GM12878 (cell line): ENCODE data around the gene FHOD3. TPM values are rescaled to one million over a fixed set of nuclear protein-coding genes. Genes with fewer than 3 reads are reported as not detected.

ENCODE experiments used
- ATAC-seq: fragments of 200-7000 bp; cut with Tn5 transposase; 3 replicates; pipeline ENCODE4 v1.9.1; 2020; ENCODE audit warnings: mild to moderate bottlenecking, moderate library complexity
- BruUV-seq: library from RNA; stranded (reverse); fragments of 400-500 nt; replicated peaks from 2 replicates; lab custom pipeline; 2021; lab: Mats Ljungman, UMichigan
- CTCF ChIA-PET: fragments of 300-600 bp; sonication (Branson Sonifier 250); formaldehyde crosslinking; extraction: SDS; loops from one replicate; lab custom pipeline; 2021; ENCODE audit warnings: inconsistent platforms; lab: Yijun Ruan, JAX
- POLR2A ChIA-PET: fragments of 350-600 bp; formaldehyde crosslinking; extraction: SDS; loops from one replicate; lab custom pipeline; 2021; ENCODE audit warnings: inconsistent platforms; lab: Charles Lee
- RAD21 ChIA-PET: fragments of 300-600 bp; sonication (Branson Sonifier 250); formaldehyde crosslinking; loops from one replicate; lab custom pipeline; 2023; ENCODE audit warnings: antibody characterized with exemption; ENCODE audit not compliant: unreplicated experiment; lab: Charles Lee
- SMC1A ChIA-PET: fragments of 300-600 bp; sonication (Branson Sonifier 250); formaldehyde crosslinking; loops from one replicate; lab custom pipeline; 2023; ENCODE audit not compliant: unreplicated experiment, uncharacterized antibody; lab: Charles Lee
- DNase-seq: peaks from one replicate; pipeline ENCODE4 v3.0.0-alpha.2; 2011; ENCODE audit warnings: low read depth, low spot score
- FAIRE-seq: peaks from 3 replicates; lab custom pipeline; 2011; peaks lifted over from hg19 to GRCh38; lab: Jason Lieb, UNC
- H2AFZ ChIP-seq: 2 replicates; pipeline ENCODE4 v1.6.0; 2011; ENCODE audit warnings: low read depth, low read length, control low read depth; ENCODE audit not compliant: control insufficient read depth
- H3K27ac ChIP-seq: 2 replicates; pipeline ENCODE4 v1.5.1; 2011; ENCODE audit warnings: control low read depth; ENCODE audit not compliant: control insufficient read depth, insufficient read depth
- H3K27me3 ChIP-seq, 2 experiments: replicated peaks in 1 of 2; 2 replicates each; pipeline versions ENCODE4 v1.6.0 to v1.6.1; 2011; ENCODE audit warnings: low read length in 1 of 2; ENCODE audit not compliant: control insufficient read depth in 2 of 2, insufficient read depth in 2 of 2
- H3K36me3 ChIP-seq, 2 experiments: 2 replicates each; pipeline ENCODE4 v1.5.1; 2011; ENCODE audit warnings: low read length in 1 of 2; ENCODE audit not compliant: control insufficient read depth in 2 of 2, insufficient read depth in 2 of 2
- H3K4me1 ChIP-seq: 2 replicates; pipeline ENCODE4 v1.6.1; 2011; ENCODE audit warnings: mild to moderate bottlenecking, low read length, moderate library complexity, mixed read lengths; ENCODE audit not compliant: control insufficient read depth, insufficient read depth
- H3K4me2 ChIP-seq: 2 replicates; pipeline ENCODE4 v1.6.0; 2011; ENCODE audit warnings: control low read depth; ENCODE audit not compliant: control insufficient read depth, insufficient read depth
- H3K4me3 ChIP-seq: fragments of 200-600 bp; sonication (generic); 2 replicates; pipeline ENCODE4 v1.5.1; 2016
- H3K79me2 ChIP-seq: 2 replicates; pipeline ENCODE4 v1.6.0; 2011; ENCODE audit warnings: low read length; ENCODE audit not compliant: control insufficient read depth, insufficient read depth
- H3K9ac ChIP-seq: 2 replicates; pipeline ENCODE4 v1.8.0; 2011; ENCODE audit warnings: low read length, control low read depth, mixed read lengths; ENCODE audit not compliant: control insufficient read depth, insufficient read depth
- H3K9me3 ChIP-seq: replicated peaks from 3 replicates; pipeline ENCODE4 v1.5.1; 2011; ENCODE audit warnings: mild to moderate bottlenecking, low read length; ENCODE audit not compliant: control insufficient read depth, insufficient read depth
- H4K20me1 ChIP-seq: 2 replicates; pipeline ENCODE4 v1.6.0; 2011; ENCODE audit not compliant: control insufficient read depth, insufficient read depth
- ATF7 ChIP-seq: fragments of 450-650 bp; IDR thresholded peaks from 2 replicates; pipeline ENCODE4 v1.6.1; 2016; ENCODE audit warnings: low read depth, mild to moderate bottlenecking
- BHLHE40 ChIP-seq, 2 experiments: fragments of 450-650 bp in 1 of 2; IDR thresholded peaks; 2 replicates each; pipeline ENCODE4 v1.6.1; 2011 to 2017; ENCODE audit warnings: low read depth in 2 of 2, borderline replicate concordance in 1 of 2, improper control_type of control experiment in 1 of 2, low read length in 1 of 2, mild to moderate bottlenecking in 1 of 2
- MEF2B ChIP-seq: fragments of 450-650 bp; IDR thresholded peaks from 2 replicates; pipeline ENCODE4 v1.6.1; 2018; ENCODE audit warnings: mild to moderate bottlenecking, moderate library complexity; ENCODE audit not compliant: partially characterized antibody, poor library complexity, severe bottlenecking
- POLR2AphosphoS5 ChIP-seq: IDR thresholded peaks from 2 replicates; pipeline ENCODE4 v1.6.1; 2011; ENCODE audit warnings: mild to moderate bottlenecking, low read length, inconsistent platforms
- RBBP5 ChIP-seq: fragments of 200-600 bp; sonication (generic); conservative IDR thresholded peaks from 2 replicates; pipeline ENCODE4 v1.6.1; 2016
- SPI1 ChIP-seq: IDR thresholded peaks from 2 replicates; pipeline ENCODE4 v1.6.1; 2011; ENCODE audit warnings: low read depth, mild to moderate bottlenecking, low read length, moderate library complexity, borderline replicate concordance; ENCODE audit not compliant: insufficient read depth
- WGBS: methylation state at CpG from one replicate; pipeline ENCODE4 v1.1.6; 2016; ENCODE audit warnings: low lambda C conversion rate; ENCODE audit not compliant: insufficient replicate concordance, insufficient coverage; ENCODE audit errors: missing lambda C conversion rate; 5-methylcytosine and 5-hydroxymethylcytosine counted together
- in situ Hi-C: fragments of 300-500 bp; cut with MboI; formaldehyde crosslinking; loops from 9 replicates; pipeline ENCODE4 v1.14.3; 2018; ENCODE audit warnings: mixed read lengths
- intact Hi-C: fragments of 100-400 bp; cut with micrococcal nuclease; formaldehyde crosslinking; loops from one replicate; pipeline ENCODE4 v1.14.2; 2022; ENCODE audit not compliant: unreplicated experiment
- polyA plus RNA-seq, 11 experiments: library from polyadenylated mRNA; depleted of rRNA in 4 of 11; unstranded in 6 of 11; stranded (reverse) in 5 of 11; fragments of >200 nt; fragmentation: Nextera tagmentation in 4 of 11; fragmentation: Illumina TruSeq in 1 of 11; extraction: Ambion mirVana in 4 of 11; extraction: Trizol in 1 of 11; gene quantifications; 1 replicate in 1 of 11; 2 replicates in 10 of 11; pipeline versions ENCODE4 v1.2.1 to v1.2.3, GENCODE V29; 2011 to 2016; ENCODE audit warnings: inconsistent platforms in 2 of 11, missing spikeins in 2 of 11, low read depth in 1 of 11
- total RNA-seq, 4 experiments: library from RNA; depleted of rRNA in 3 of 4; stranded (reverse); fragments of >200 nt in 3 of 4; fragmentation: Illumina TruSeq in 1 of 4; extraction: Trizol in 1 of 4; gene quantifications; 2 replicates each; pipeline versions ENCODE4 v1.2.1 to v1.2.3, GENCODE V29; 2013 to 2021
- TF ChIP-seq, protein P1 (sequence below): IDR thresholded peaks from 2 replicates; pipeline ENCODE4 v1.6.1; 2011; ENCODE audit warnings: borderline replicate concordance, low read depth, mild to moderate bottlenecking, moderate library complexity, mixed read lengths, low read length; ENCODE audit not compliant: insufficient read depth; ENCODE audit errors: extremely low read length

The FHOD3 gene
- total and polyA plus RNA-seq, 10 of the 15 experiments (the other 5 are each of a cell fraction or from before 2014, with no cell fraction given): 0.77 to 26.7 (median 10.4) TPM

DNA sequence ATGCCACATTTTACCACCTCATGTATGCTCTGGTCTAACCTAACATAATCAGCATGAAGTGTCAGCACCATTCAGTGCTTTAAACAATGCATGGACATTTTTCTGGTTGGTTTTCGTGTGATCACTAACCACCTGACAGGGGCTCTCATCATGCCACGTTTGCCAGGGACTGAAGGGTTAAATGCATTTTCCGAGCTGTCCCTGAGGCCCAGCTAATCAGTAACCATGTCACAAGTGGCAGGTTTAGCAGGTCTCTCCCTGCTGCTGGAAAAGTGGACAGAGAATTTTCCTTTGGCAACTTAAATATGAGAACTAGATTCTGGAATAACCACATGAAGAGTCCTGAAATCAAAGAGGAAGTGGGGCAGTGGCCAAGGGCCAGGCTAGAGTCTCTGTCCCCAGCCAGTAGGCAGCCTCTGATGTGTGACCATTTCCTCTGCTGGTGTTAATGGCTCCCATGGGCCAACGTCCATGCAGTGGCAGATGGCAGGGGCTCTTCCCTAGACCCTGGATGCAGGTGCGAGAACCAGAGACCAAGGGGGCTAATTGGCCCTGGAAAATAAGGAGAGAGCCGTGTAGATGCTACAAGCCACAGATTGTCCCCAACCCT lies 461.8 kb downstream of the FHOD3 start:
- RAD21 ChIA-PET: no interaction called here
- Histone ChIP-seq H3K4me1 (no peaks in the 10 kb centered on the region), H3K36me3 (no peaks in the 10 kb centered on the region), H3K9ac (no peak overlapping the region), H3K27ac (no peak overlapping the region), H3K9me3 (no peaks in the 10 kb centered on the region), H3K27me3 (no peaks in the 10 kb centered on the region), H4K20me1 (no peaks in the 10 kb centered on the region), H3K79me2 (no peaks in the 10 kb centered on the region), H2AFZ (no peak overlapping the region), H3K4me3 (no peak overlapping the region), H3K4me2 (no peak overlapping the region)
- SMC1A ChIA-PET: interaction anchor here (1.2 kb wide), 1 partner anchor 10 kb away, joined by 3 read pairs; no protein-coding TSS in a partner anchor
- TF ChIP-seq BHLHE40 (IDR thresholded peaks at IDR 0.05; ENCODE audit: borderline replicate concordance in 1 of 2, low read depth in 2 of 2, low read length in 1 of 2): no peak
- TF ChIP-seq, protein P1, sequence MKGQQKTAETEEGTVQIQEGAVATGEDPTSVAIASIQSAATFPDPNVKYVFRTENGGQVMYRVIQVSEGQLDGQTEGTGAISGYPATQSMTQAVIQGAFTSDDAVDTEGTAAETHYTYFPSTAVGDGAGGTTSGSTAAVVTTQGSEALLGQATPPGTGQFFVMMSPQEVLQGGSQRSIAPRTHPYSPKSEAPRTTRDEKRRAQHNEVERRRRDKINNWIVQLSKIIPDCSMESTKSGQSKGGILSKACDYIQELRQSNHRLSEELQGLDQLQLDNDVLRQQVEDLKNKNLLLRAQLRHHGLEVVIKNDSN: no peak
- peak; percentile 59; the same call in 1 of the 2 replicates for TF ChIP-seq SPI1
- intact Hi-C loops (loop anchor here (5.0 kb wide), 2 partner anchors 187 to 662 kb away; no protein-coding TSS in a partner anchor), in situ Hi-C loops (no loop called here)
- FAIRE-seq (no peak), ATAC-seq (peak; percentile 78), DNase-seq (no peak)
- WGBS: 8% methylated on average over 6 of the region's 6 CpGs
- POLR2A ChIA-PET: no interaction called here
- CTCF ChIA-PET: no interaction called here
- BruUV-seq: no TSS peak

DNA sequence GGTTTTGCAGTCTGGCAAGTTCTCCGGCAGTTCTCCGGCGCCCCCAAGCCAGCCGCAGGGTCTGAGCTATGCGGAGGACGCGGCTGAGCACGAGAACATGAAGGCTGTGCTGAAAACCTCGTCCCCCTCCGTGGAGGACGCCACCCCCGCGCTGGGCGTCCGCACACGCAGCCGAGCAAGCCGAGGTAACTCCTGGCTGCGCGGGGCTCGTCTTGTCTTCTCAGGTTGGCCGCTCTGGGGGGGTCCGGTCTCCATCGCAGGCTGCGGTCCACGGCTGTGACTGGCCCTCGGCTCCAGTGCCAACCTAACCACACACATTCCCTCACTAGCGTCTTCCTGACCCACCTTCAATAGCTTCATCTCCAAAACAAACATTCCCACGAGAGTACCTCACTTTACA lies 463.1 kb downstream of the FHOD3 start:
- no peak overlapping the region for H3K4me3 ChIP-seq
- H3K4me2 ChIP-seq: no peak overlapping the region
- H3K9ac ChIP-seq: no peak overlapping the region
- no peak for TF ChIP-seq MEF2B
- TF ChIP-seq RBBP5: no peak
- TF ChIP-seq POLR2AphosphoS5: no peak
- no peak for TF ChIP-seq ATF7
- ChIA-PET CTCF (interaction anchor here (1.1 kb wide), 1 partner anchor 73 kb away, joined by 4 read pairs; no protein-coding TSS in a partner anchor), RAD21 (no interaction called here), SMC1A (interaction anchor here (1.2 kb wide), 1 partner anchor 9 kb away, joined by 3 read pairs; no protein-coding TSS in a partner anchor), POLR2A (no interaction called here)
- no peaks in the 10 kb centered on the region for H3K36me3 ChIP-seq
- no peaks in the 10 kb centered on the region for H3K27me3 ChIP-seq
- H4K20me1 ChIP-seq: no peaks in the 10 kb centered on the region
- H3K79me2 ChIP-seq: no peaks in the 10 kb centered on the region
- in situ Hi-C loops (no loop called here), intact Hi-C loops (no loop called here)
- H3K27ac ChIP-seq: no peak overlapping the region
- ATAC-seq (no peak), FAIRE-seq (no peak), DNase-seq (no peak)
- no peaks in the 10 kb centered on the region for H3K9me3 ChIP-seq
- no TSS peak for BruUV-seq
- no peak overlapping the region for H2AFZ ChIP-seq
- WGBS: 78% methylated on average over 29 of the region's 29 CpGs
- H3K4me1 ChIP-seq: no peaks in the 10 kb centered on the region
